Activated T-helper 17 cell treated with anti-CD3 and anti-CD28 coated beads, Interleukin-2, amount 50 U/mL, for 72 hours (primary cell): ENCODE results near the gene MAGI1. TPM values are rescaled to one million over a fixed set of nuclear protein-coding genes. Genes with fewer than 3 reads are reported as not detected.
A peak's percentile ranks its signal among the peaks of the same experiment; 100 is the strongest.

Experiments
- ATAC-seq: fragments of 150-1000 bp; cut with Tn5 transposase; replicated peaks from 2 replicates; pipeline ENCODE4 v1.10.0; 2021; ENCODE audit warnings: mild to moderate bottlenecking, moderate library complexity
- H3K27ac Mint-ChIP-seq: one replicate; pipeline ENCODE4 v1.8.0; 2022; ENCODE audit warnings: mixed read lengths
- H3K27me3 Mint-ChIP-seq: one replicate; pipeline ENCODE4 v1.8.0; 2022; ENCODE audit warnings: mixed read lengths
- H3K36me3 Mint-ChIP-seq: one replicate; pipeline ENCODE4 v1.8.0; 2022; ENCODE audit warnings: low read depth, mild to moderate bottlenecking, mixed read lengths
- H3K4me1 Mint-ChIP-seq: one replicate; pipeline ENCODE4 v1.8.0; 2022; ENCODE audit warnings: mixed read lengths
- H3K4me3 Mint-ChIP-seq: one replicate; pipeline ENCODE4 v1.8.0; 2022; ENCODE audit warnings: mild to moderate bottlenecking, mixed read lengths
- H3K9me3 Mint-ChIP-seq: one replicate; pipeline ENCODE4 v1.8.0; 2022; ENCODE audit warnings: mixed read lengths
- total RNA-seq, 2 donors: library from RNA; stranded (reverse); gene quantifications; one replicate each; pipeline ENCODE4 v1.2.3, GENCODE V29; 2022

MAGI1 gene
- total RNA-seq, 2 donors from 2014 or later: 0.06 TPM; not detected in 1

- Mint-ChIP-seq H3K27ac (peak overlapping the region; percentile 87), H3K4me3 (peak overlapping the region; percentile 56), H3K4me1 (peaks cover 12% of the 10 kb centered on the region), H3K27me3 (peaks cover 12% of the 10 kb centered on the region), H3K9me3 (no peaks in the 10 kb centered on the region), H3K36me3 (no peaks in the 10 kb centered on the region)
- ATAC-seq: peak; percentile 94
These were observed 74.7 kb downstream of the MAGI1 start for GRCh38 chr3:65963787-65964677.

DNA sequence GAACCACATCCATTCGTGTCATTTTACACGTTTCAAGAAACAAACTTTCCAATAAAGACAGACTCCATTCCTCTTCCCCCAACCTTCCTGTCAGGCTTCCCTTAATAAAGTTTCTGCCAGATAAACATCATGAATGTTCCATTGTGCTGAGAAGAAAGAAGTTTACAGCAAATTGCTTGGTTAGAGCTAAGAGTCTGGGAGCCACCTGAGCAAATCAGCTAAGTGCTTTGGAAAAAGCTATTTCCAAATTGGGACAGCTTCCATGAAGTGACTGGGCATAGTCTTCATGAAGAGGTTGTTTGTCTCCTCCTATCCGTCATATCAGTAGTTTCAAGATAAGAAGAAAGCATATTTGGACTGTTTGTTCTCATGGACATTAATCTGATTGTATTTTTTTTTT is 77.0 kb downstream of the MAGI1 start:
- Mint-ChIP-seq H3K27ac (no peak overlapping the region), H3K27me3 (peaks cover 4% of the 10 kb centered on the region), H3K36me3 (no peaks in the 10 kb centered on the region), H3K9me3 (no peaks in the 10 kb centered on the region), H3K4me1 (peaks cover 12% of the 10 kb centered on the region), H3K4me3 (no peak overlapping the region)
- ATAC-seq: no peak

- peaks cover 4% of the 10 kb centered on the region for H3K27me3 Mint-ChIP-seq
- H3K27ac Mint-ChIP-seq: no peak overlapping the region
- H3K9me3 Mint-ChIP-seq: no peaks in the 10 kb centered on the region
- ATAC-seq: no peak
- no peaks in the 10 kb centered on the region for H3K36me3 Mint-ChIP-seq
- no peak overlapping the region for H3K4me3 Mint-ChIP-seq
- peaks cover 12% of the 10 kb centered on the region for H3K4me1 Mint-ChIP-seq
These were observed 77.6 kb downstream of the MAGI1 start for GRCh38 chr3:65961128-65961527.

GRCh38 chr3:65960087-65960486 is 78.6 kb downstream of the MAGI1 start:
- peaks cover 12% of the 10 kb centered on the region for H3K4me1 Mint-ChIP-seq
- ATAC-seq: no peak
- peaks cover 4% of the 10 kb centered on the region for H3K27me3 Mint-ChIP-seq
- no peaks in the 10 kb centered on the region for H3K9me3 Mint-ChIP-seq
- no peaks in the 10 kb centered on the region for H3K36me3 Mint-ChIP-seq
- no peak overlapping the region for H3K27ac Mint-ChIP-seq
- no peak overlapping the region for H3K4me3 Mint-ChIP-seq

GRCh38 chr3:65958216-65958615 is 80.5 kb downstream of the MAGI1 start:
- Mint-ChIP-seq H3K36me3 (no peaks in the 10 kb centered on the region), H3K4me1 (no peaks in the 10 kb centered on the region), H3K4me3 (no peak overlapping the region), H3K27me3 (peaks cover 4% of the 10 kb centered on the region), H3K27ac (no peak overlapping the region), H3K9me3 (no peaks in the 10 kb centered on the region)
- no peak for ATAC-seq

- no peak for ATAC-seq
These were observed 82.8 kb downstream of the MAGI1 start for GRCh38 chr3:65955792-65956477.

GRCh38 chr3:65953881-65954733 is 84.6 kb downstream of the MAGI1 start:
- Mint-ChIP-seq H3K4me3 (no peak overlapping the region), H3K36me3 (no peaks in the 10 kb centered on the region), H3K4me1 (no peaks in the 10 kb centered on the region), H3K27ac (no peak overlapping the region), H3K27me3 (peaks cover 10% of the 10 kb centered on the region), H3K9me3 (peaks cover 4% of the 10 kb centered on the region)
- no peak for ATAC-seq

More at GRCh38 chr3:65955792-65956477, 82.8 kb downstream of the MAGI1 start:
- no peak overlapping the region for H3K4me3 Mint-ChIP-seq
- no peaks in the 10 kb centered on the region for H3K36me3 Mint-ChIP-seq
- peaks cover 10% of the 10 kb centered on the region for H3K27me3 Mint-ChIP-seq
- H3K4me1 Mint-ChIP-seq: no peaks in the 10 kb centered on the region
- H3K9me3 Mint-ChIP-seq: no peaks in the 10 kb centered on the region
- no peak overlapping the region for H3K27ac Mint-ChIP-seq

DNA sequence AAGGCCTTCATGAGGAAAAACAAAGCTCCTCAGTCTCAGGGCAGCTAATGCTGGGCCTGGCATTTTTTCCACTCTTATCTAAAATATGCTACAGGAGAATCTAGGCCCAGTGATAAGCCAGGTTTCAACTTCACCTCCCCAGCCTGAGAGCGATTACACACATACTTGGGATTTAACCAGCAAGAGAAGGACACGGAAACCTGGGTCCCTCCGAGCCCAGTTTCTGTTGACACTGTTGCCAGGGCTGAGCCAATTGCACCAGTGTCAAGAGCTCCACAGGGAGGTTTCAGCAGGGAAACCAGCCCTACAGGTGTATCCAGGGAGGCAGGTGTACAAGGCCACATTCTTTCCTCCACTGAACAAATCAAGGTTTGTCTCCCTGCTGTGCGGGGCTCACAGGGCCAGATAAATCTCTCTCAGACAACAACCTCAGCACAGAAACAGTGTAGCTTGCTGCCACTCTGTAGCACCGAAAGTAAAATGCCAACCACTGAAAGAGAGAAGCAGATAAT is 85.4 kb downstream of the MAGI1 start:
- peaks cover 4% of the 10 kb centered on the region for H3K9me3 Mint-ChIP-seq
- peaks cover 10% of the 10 kb centered on the region for H3K27me3 Mint-ChIP-seq
- no peak overlapping the region for H3K4me3 Mint-ChIP-seq
- no peak for ATAC-seq
- no peaks in the 10 kb centered on the region for H3K4me1 Mint-ChIP-seq
- no peak overlapping the region for H3K27ac Mint-ChIP-seq
- H3K36me3 Mint-ChIP-seq: no peaks in the 10 kb centered on the region

DNA sequence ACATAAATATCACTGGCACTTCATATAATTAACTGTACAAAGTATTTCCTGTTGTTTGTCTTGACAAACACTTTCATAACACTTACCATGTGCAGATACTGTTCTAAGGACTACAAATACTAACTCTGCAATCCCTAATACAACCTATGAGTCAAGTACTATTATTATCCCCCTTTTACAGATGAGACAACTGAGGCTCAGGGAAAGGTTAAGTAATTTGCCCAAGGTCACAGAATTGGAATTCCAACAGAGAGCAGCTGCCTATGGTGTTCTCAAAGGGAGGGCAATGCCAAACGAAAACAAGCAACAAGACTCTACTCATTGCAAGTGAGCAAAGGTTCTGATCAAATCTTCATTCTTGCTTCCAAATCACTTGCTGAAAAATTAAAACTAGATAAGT is 85.9 kb downstream of the MAGI1 start:
- Mint-ChIP-seq H3K27me3 (peaks cover 10% of the 10 kb centered on the region), H3K4me3 (no peak overlapping the region), H3K27ac (no peak overlapping the region), H3K4me1 (no peaks in the 10 kb centered on the region), H3K36me3 (no peaks in the 10 kb centered on the region), H3K9me3 (peaks cover 4% of the 10 kb centered on the region)
- ATAC-seq: no peak

GRCh38 chr3:65951836-65952505 is 86.7 kb downstream of the MAGI1 start:
- Mint-ChIP-seq H3K27ac (no peak overlapping the region), H3K4me3 (no peak overlapping the region), H3K27me3 (peaks cover 10% of the 10 kb centered on the region), H3K9me3 (peaks cover 4% of the 10 kb centered on the region), H3K4me1 (no peaks in the 10 kb centered on the region), H3K36me3 (no peaks in the 10 kb centered on the region)
- ATAC-seq: no peak

DNA sequence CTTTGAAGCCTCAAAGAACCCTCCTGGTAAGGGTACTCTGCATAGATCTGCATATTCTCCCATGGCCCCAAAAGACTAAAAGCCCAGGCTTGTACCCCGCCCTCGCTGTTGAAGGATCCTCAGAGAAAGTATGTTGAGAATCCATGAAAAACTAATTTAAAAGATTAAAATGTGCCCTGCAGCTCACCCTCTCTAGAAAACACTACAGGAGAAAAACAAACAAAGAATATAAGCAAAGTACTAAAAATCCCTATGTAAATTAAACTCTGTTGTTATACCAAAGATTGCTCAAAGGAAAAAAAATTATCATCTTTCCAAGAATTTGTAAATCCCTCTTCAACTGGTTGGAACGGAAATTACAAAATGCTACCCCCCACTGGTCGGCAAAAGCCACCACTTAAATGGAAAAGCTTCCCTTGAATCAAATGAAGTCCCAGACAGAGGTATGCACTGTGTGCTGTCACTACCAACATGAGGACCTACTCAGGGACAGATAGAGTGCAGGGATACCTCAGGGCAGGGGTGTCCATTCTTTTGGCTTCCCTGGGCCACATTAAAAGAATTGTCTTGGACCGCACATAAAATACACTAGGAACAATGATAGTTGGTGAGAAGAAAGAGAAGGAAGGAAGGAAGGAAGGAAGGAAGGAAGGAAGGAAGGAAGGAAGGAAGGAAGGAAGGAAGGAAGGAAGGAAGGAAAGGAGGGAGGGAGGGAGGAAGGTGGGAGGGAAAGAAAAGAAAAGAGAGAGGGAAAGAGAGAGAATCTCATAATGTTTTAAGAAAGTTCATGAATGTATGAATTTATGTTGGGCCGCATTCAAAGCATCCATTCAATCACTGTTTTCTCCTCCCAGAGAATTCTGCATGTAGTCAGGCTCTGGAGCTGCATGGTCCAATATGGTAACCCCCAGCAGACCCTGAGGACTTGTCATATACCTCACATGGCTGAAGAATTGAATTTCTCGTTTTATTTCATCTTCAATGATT is 88.1 kb downstream of the MAGI1 start:
- H3K27ac Mint-ChIP-seq: no peak overlapping the region
- H3K9me3 Mint-ChIP-seq: peaks cover 4% of the 10 kb centered on the region
- H3K4me1 Mint-ChIP-seq: no peaks in the 10 kb centered on the region
- peaks cover 10% of the 10 kb centered on the region for H3K27me3 Mint-ChIP-seq
- no peak overlapping the region for H3K4me3 Mint-ChIP-seq
- H3K36me3 Mint-ChIP-seq: no peaks in the 10 kb centered on the region
- ATAC-seq: no peak

DNA sequence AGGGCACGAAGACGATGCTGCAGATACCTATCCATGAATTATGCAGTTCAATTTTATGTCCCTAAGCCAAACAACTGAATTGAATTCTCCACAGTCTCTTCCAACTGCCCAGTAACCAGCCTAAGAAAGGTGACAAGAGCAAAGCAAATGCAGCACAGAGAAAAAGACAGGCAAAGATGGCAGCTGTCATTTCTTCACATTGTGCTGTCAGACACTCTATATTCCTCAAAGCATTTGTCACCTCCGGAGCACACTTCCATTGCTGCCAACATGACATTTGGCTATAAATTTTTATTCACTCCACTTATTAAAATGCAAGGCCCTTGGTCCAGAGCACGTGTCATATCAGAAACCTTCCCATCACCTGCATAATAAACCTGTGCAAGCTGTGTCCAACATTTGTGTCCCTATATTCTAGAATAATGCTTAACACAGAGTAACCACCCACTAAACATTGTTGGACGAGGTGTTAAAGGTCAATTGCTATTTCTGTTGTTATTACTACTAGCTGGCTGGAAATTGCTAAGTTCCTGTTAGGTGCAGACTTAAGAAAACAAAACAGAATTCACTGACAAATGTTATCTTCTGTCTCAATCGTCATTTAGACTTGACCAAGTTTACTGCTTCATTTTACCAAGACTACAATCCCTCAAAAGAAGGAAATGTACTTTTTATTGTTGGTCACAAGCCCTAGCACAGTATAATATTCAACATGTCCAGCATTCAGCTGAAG is 89.7 kb downstream of the MAGI1 start:
- H3K9me3 Mint-ChIP-seq: peaks cover 4% of the 10 kb centered on the region
- H3K27me3 Mint-ChIP-seq: peaks cover 10% of the 10 kb centered on the region
- H3K36me3 Mint-ChIP-seq: no peaks in the 10 kb centered on the region
- no peak overlapping the region for H3K4me3 Mint-ChIP-seq
- ATAC-seq: no peak
- no peaks in the 10 kb centered on the region for H3K4me1 Mint-ChIP-seq
- H3K27ac Mint-ChIP-seq: no peak overlapping the region
